ENCODE results near the gene KRTAP1-4.
A peak's percentile ranks its signal among the peaks of the same experiment; 100 is the strongest.

The KRTAP1-4 gene

DNA sequence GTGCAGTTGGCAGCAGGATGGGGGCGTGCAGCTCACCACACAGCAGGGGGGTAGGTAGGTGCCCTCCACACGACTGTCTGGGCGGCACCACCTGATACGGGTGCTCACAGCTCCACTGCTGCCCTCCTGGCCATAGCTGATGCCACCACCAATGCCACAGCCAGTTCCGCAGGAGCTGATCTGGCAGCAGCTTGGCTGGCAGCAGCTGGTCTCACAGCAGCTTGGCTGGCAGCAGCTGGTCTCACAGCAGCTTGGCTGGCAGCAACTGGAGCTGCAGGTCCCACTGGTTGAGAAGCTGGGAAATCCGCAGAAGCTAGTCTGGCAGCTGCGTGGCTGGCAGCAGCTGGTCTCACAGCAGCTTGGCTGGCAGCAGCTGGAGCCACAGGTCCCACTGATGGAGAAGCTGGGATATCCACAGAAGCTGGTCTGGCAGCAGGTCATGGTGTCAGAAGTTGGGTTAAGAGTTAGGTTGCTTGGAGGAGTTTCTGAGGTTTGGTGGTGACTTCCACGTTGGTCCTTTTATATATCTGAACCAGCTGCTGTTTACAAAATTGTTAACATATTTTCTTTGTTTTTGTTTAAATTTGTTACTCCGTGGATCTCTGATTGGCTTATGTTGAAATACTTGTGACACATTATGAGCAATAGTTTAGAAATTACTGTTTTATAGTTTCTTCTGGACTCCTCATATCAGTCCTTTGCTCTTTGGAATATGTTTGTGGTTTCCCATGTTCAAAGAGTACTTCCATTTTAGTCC, 3.1 kb downstream of the KRTAP1-4 start, which contains the start of gene KRTAP1-5:
Gene KRTAP1-5 (minus strand): TSS at position 494 of the 757 bp plus-strand sequence. CDS start 53 bp downstream, at position 441.
- DNase-seq (ENCODE audit: insufficient read length, low spot score): no peak
- FAIRE-seq: no peak
- TF ChIP-seq POLR2A (IDR thresholded peaks at IDR 0.05; ENCODE audit: low read depth, low read length): no peak

- FAIRE-seq (no peak), DNase-seq (ENCODE audit: insufficient read length, low spot score) (no peak)
- no peak for TF ChIP-seq POLR2A (IDR thresholded peaks at IDR 0.05; ENCODE audit: low read depth, low read length)
Measured at GRCh38 chr17:41024697-41025096, 5.3 kb downstream of the KRTAP1-4 start.

- no peak for FAIRE-seq
- no peak for DNase-seq (ENCODE audit: insufficient read length, low spot score)
- no peak for TF ChIP-seq POLR2A (IDR thresholded peaks at IDR 0.05; ENCODE audit: low read depth, low read length)
Measured at GRCh38 chr17:41020336-41020735, 9.7 kb downstream of the KRTAP1-4 start.

- DNase-seq (ENCODE audit: insufficient read length, low spot score) (no peak), FAIRE-seq (no peak)
- TF ChIP-seq POLR2A (IDR thresholded peaks at IDR 0.05; ENCODE audit: low read depth, low read length): no peak
Measured at GRCh38 chr17:41019415-41019814, 10.6 kb downstream of the KRTAP1-4 start.

- DNase-seq (ENCODE audit: insufficient read length, low spot score) (no peak), FAIRE-seq (no peak)
- no peak for TF ChIP-seq POLR2A (IDR thresholded peaks at IDR 0.05; ENCODE audit: low read depth, low read length)
Measured at GRCh38 chr17:41018541-41018940, 11.5 kb downstream of the KRTAP1-4 start.

GRCh38 chr17:41016578-41017215, 13.3 kb downstream of the KRTAP1-4 start:
- FAIRE-seq (no peak), DNase-seq (ENCODE audit: insufficient read length, low spot score) (no peak)
- TF ChIP-seq POLR2A (IDR thresholded peaks at IDR 0.05; ENCODE audit: low read depth, low read length): no peak

- TF ChIP-seq POLR2A (IDR thresholded peaks at IDR 0.05; ENCODE audit: low read depth, low read length): no peak
- FAIRE-seq (no peak), DNase-seq (ENCODE audit: insufficient read length, low spot score) (no peak)
Measured at GRCh38 chr17:41015454-41015853, 14.5 kb downstream of the KRTAP1-4 start.

DNA sequence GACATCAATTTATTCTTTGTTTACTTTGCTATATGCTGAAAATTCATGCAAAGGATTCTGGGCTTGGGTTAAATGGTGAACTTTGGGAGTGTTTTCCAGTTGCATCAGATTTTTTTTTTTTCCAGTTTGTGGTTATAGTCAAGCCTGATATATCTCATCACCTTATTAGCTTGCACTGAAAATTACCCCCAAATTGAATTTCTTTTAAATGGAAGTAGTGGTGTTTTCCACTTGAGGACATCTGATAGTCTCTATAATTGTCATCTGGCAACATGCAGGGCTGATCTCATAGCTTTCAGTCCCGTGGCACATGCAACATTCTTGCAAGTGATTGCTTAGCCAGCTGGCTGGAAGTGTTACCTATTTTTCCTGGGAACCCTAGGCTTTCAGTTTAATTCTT, 16.4 kb downstream of the KRTAP1-4 start:
- no peak for FAIRE-seq
- DNase-seq (ENCODE audit: insufficient read length, low spot score): no peak

DNA sequence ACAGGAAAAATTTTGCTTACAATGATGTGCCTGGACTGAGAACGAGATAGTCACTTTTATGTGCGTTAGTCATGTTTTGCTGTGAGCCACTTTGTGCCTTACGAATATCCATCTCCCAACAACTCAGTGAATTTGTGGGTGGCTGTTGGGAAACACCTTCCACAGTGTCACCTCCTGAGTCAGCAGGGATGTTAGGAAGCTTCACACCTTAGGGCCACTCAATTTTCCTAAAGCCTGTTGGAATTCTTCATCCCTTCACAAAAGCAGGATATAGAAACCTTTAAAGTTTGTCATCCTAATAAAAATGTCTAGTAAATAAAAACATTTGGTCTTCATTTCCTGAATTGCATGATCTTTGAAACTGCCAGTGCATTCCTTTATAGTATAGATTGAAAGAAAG, 16.8 kb downstream of the KRTAP1-4 start:
- DNase-seq (ENCODE audit: insufficient read length, low spot score) (no peak), FAIRE-seq (peak; percentile 70)
- TF ChIP-seq POLR2A (IDR thresholded peaks at IDR 0.05; ENCODE audit: low read depth, low read length): no peak

More for the DNA sequence above, 16.4 kb downstream of the KRTAP1-4 start:
- no peak for TF ChIP-seq POLR2A (IDR thresholded peaks at IDR 0.05; ENCODE audit: low read depth, low read length)

DNA sequence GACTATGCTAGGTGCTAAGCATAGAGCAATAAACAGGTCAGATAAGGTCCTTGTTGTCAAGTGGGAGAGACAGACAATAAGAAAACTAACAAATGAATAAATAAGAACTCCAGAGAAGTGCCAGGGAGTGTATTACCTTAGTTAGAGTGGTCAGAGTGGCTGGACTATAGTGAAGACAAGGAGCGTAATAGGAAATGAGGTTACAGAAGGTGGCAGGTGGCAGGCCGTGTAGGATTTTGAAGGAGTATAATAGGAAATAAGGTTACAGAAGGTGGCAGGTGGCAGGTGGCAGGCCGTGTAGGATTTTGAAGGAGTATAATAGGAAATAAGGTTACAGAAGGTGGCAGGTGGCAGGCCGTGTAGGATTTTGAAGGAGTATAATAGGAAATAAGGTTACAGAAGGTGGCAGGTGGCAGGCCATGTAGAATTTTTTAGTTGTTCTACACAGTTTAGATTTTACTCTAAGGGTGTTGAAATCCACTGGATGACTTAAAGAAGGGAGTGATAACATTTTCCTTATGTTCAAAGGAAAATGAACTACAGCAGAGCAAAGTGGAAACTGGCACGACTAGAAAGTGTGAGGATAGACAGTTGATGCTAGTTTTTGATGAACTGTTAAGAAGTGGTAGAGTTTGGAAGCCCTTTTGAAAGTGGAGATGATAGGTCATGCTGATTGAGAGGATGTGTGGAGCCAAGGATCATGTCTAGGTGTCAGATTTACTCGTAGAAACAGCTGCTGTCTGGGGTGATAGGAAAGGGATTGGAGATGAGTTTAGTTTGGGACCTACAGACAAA, 17.5 kb downstream of the KRTAP1-4 start:
- no peak for TF ChIP-seq POLR2A (IDR thresholded peaks at IDR 0.05; ENCODE audit: low read depth, low read length)

GRCh38 chr17:41010441-41010840, 19.6 kb downstream of the KRTAP1-4 start:
- TF ChIP-seq POLR2A (IDR thresholded peaks at IDR 0.05; ENCODE audit: low read depth, low read length): no peak
- DNase-seq (ENCODE audit: insufficient read length, low spot score): no peak
- FAIRE-seq: no peak

More for the DNA sequence above, 17.5 kb downstream of the KRTAP1-4 start:
- FAIRE-seq: no peak
- DNase-seq (ENCODE audit: insufficient read length, low spot score): no peak

GRCh38 chr17:41009936-41010335, 20.1 kb downstream of the KRTAP1-4 start:
- DNase-seq (ENCODE audit: insufficient read length, low spot score) (no peak), FAIRE-seq (no peak)
- TF ChIP-seq POLR2A (IDR thresholded peaks at IDR 0.05; ENCODE audit: low read depth, low read length): no peak

GRCh38 chr17:41009301-41009760, 20.7 kb downstream of the KRTAP1-4 start:
- FAIRE-seq (no peak), DNase-seq (ENCODE audit: insufficient read length, low spot score) (no peak)
- no peak for TF ChIP-seq POLR2A (IDR thresholded peaks at IDR 0.05; ENCODE audit: low read depth, low read length)

DNA sequence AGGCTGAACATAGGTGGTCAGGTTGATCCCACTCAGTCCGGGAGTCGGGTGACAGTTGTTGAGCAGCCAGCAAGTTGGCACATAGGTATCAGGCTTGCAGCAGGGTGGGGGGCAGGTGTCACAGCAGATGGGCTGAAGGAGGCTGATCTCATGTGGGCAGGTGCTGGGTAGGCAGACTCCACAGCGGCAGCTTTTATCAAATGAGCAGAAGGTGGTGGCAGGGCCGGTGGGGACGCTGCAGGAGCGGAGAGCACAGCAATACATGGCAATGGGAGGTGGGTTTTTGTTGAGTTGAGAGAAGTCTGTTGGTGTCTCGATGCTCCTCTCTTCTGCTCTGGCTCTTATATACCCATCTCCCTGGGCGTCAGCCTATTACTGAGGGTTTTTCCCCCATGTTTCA, 21.2 kb downstream of the KRTAP1-4 start, which contains the start of gene KRTAP3-1:
Gene KRTAP3-1 (minus strand): TSS at position 318 of the 400 bp plus-strand sequence. CDS start 54 bp downstream, at position 264.
- FAIRE-seq: no peak
- DNase-seq (ENCODE audit: insufficient read length, low spot score): no peak
- no peak for TF ChIP-seq POLR2A (IDR thresholded peaks at IDR 0.05; ENCODE audit: low read depth, low read length)
